MM.1S (cell line): ENCODE measurements around the gene GALNS.

Experiments used
- CTCF ChIP-seq: fragments of 300-600 bp; sonication (generic); IDR thresholded peaks from 2 replicates; pipeline ENCODE4 v1.5.1; 2016; ENCODE audit warnings: antibody characterized with exemption, low read length, mixed read lengths
- EZH2 ChIP-seq: fragments of 300-600 bp; sonication (generic); optimal IDR thresholded peaks from 2 replicates; pipeline ENCODE3; 2017; ENCODE audit warnings: low read depth, mild to moderate bottlenecking, antibody characterized with exemption, low read length, mixed read lengths

GRCh38 chr16:88844419-88845036, 12.2 kb downstream of the GALNS start:
- TF ChIP-seq CTCF (no peak), EZH2 (no peak)
